H9 (cell line): ENCODE measurements around the gene SNX18. TPM values are rescaled to one million over a fixed set of nuclear protein-coding genes. Genes with fewer than 3 reads are reported as not detected.

Experiments
- DNase-seq: peaks from one replicate; pipeline ENCODE4 v3.0.0-alpha.2; 2017
- H2AFZ ChIP-seq: one replicate; pipeline ENCODE4 v1.6.1; 2013; ENCODE audit warnings: mild to moderate bottlenecking, low read length, control low read depth, moderate library complexity
- H2AK5ac ChIP-seq: 2 replicates; pipeline ENCODE4 v1.6.1; 2013; ENCODE audit warnings: low read length, control low read depth, mixed read lengths; ENCODE audit not compliant: insufficient read length
- H2BK120ac ChIP-seq: one replicate; pipeline ENCODE4 v1.6.1; 2013; ENCODE audit warnings: low read depth, mild to moderate bottlenecking, low read length, control low read depth, inconsistent platforms; ENCODE audit not compliant: poor library complexity, severe bottlenecking
- H2BK12ac ChIP-seq: 2 replicates; pipeline ENCODE4 v1.6.1; 2013; ENCODE audit warnings: low read length, control low read depth, mixed read lengths, low read depth; ENCODE audit not compliant: insufficient read length
- H2BK15ac ChIP-seq: 2 replicates; pipeline ENCODE4 v1.6.1; 2013; ENCODE audit warnings: low read depth, low read length, control low read depth
- H2BK20ac ChIP-seq: one replicate; pipeline ENCODE4 v1.6.1; 2013; ENCODE audit warnings: low read depth, mild to moderate bottlenecking, low read length, control low read depth, inconsistent platforms; ENCODE audit not compliant: poor library complexity, severe bottlenecking
- H2BK5ac ChIP-seq: 2 replicates; pipeline ENCODE4 v1.6.1; 2013; ENCODE audit warnings: low read length, control low read depth, mixed read lengths; ENCODE audit not compliant: insufficient read length
- H3K14ac ChIP-seq: 2 replicates; pipeline ENCODE4 v1.6.1; 2013; ENCODE audit warnings: low read length, control low read depth; ENCODE audit not compliant: insufficient read depth
- H3K18ac ChIP-seq: 2 replicates; pipeline ENCODE4 v1.6.1; 2013; ENCODE audit warnings: low read depth, mild to moderate bottlenecking, mixed read lengths, low read length, control low read depth; ENCODE audit not compliant: insufficient read length
- H3K23ac ChIP-seq: 2 replicates; pipeline ENCODE4 v1.6.1; 2013; ENCODE audit warnings: low read length, control low read depth, mixed read lengths, low read depth; ENCODE audit not compliant: insufficient read length
- H3K23me2 ChIP-seq: 2 replicates; pipeline ENCODE4 v1.6.1; 2013; ENCODE audit warnings: low read depth, mild to moderate bottlenecking, mixed read lengths, low read length, control low read depth; ENCODE audit not compliant: insufficient read length, poor library complexity, severe bottlenecking
- H3K27ac ChIP-seq: 2 replicates; pipeline ENCODE4 v1.5.1; 2013; ENCODE audit warnings: low read length, control low read depth, mixed read lengths, low read depth; ENCODE audit not compliant: insufficient read length
- H3K27me3 ChIP-seq: 2 replicates; pipeline ENCODE4 v1.6.1; 2013; ENCODE audit warnings: low read length, control low read depth, inconsistent platforms; ENCODE audit not compliant: insufficient read depth
- H3K4ac ChIP-seq: 2 replicates; pipeline ENCODE4 v1.6.1; 2013; ENCODE audit warnings: low read depth, mild to moderate bottlenecking, control low read depth, inconsistent platforms, low read length, moderate library complexity
- H3K4me1 ChIP-seq: 2 replicates; pipeline ENCODE4 v1.6.1; 2013; ENCODE audit warnings: low read length, control low read depth, inconsistent platforms; ENCODE audit not compliant: insufficient read depth
- H3K4me2 ChIP-seq: 2 replicates; pipeline ENCODE4 v1.6.1; 2013; ENCODE audit warnings: low read length, control low read depth, mixed read lengths; ENCODE audit not compliant: insufficient read length, insufficient read depth
- H3K56ac ChIP-seq: 2 replicates; pipeline ENCODE4 v1.6.1; 2013; ENCODE audit warnings: low read depth, mild to moderate bottlenecking, mixed read lengths, low read length, control low read depth; ENCODE audit not compliant: insufficient read length
- H3K79me1 ChIP-seq: 2 replicates; pipeline ENCODE4 v1.6.1; 2013; ENCODE audit warnings: low read depth, mild to moderate bottlenecking, moderate library complexity, low read length, control low read depth, inconsistent platforms; ENCODE audit not compliant: insufficient read depth, poor library complexity, severe bottlenecking
- H3K79me2 ChIP-seq: 2 replicates; pipeline ENCODE4 v1.6.1; 2013; ENCODE audit warnings: low read length, control low read depth, inconsistent platforms; ENCODE audit not compliant: insufficient read depth
- H3K9ac ChIP-seq: 2 replicates; pipeline ENCODE4 v1.6.1; 2013; ENCODE audit warnings: low read length, control low read depth, mixed read lengths; ENCODE audit not compliant: insufficient read length; ENCODE audit errors: extremely low read depth
- H3K9me3 ChIP-seq: one replicate; pipeline ENCODE4 v1.6.1; 2013; ENCODE audit warnings: low read depth, low read length, inconsistent platforms; ENCODE audit not compliant: control insufficient read depth
- H3T11ph ChIP-seq: one replicate; pipeline ENCODE4 v1.6.1; 2013; ENCODE audit warnings: mild to moderate bottlenecking, low read length, control low read depth, inconsistent platforms
- H4K20me1 ChIP-seq: one replicate; pipeline ENCODE4 v1.6.1; 2013; ENCODE audit not compliant: control insufficient read depth, insufficient read length, insufficient read depth
- H4K5ac ChIP-seq: 2 replicates; pipeline ENCODE4 v1.6.1; 2013; ENCODE audit warnings: low read depth, mild to moderate bottlenecking, mixed read lengths, low read length, control low read depth; ENCODE audit not compliant: insufficient read length
- H4K8ac ChIP-seq: replicated peaks from 2 replicates; pipeline ENCODE4 v1.6.1; 2013; ENCODE audit warnings: low read length, control low read depth, mixed read lengths, low read depth; ENCODE audit not compliant: insufficient read length
- H4K91ac ChIP-seq: 2 replicates; pipeline ENCODE4 v1.6.1; 2013; ENCODE audit warnings: low read depth, mild to moderate bottlenecking, moderate library complexity, mixed read lengths, low read length, control low read depth; ENCODE audit not compliant: insufficient read length
- H3K27ac Mint-ChIP-seq, 3 experiments: 2 replicates in 2 of 3; 3 replicates in 1 of 3; pipeline ENCODE4 v1.8.0; 2020 to 2021; ENCODE audit warnings: mixed read lengths in 3 of 3, mild to moderate bottlenecking in 1 of 3, moderate library complexity in 1 of 3
- H3K27me3 Mint-ChIP-seq: 2 replicates; pipeline ENCODE4 v1.8.0; 2021; ENCODE audit warnings: low read depth, mild to moderate bottlenecking, moderate library complexity, mixed read lengths
- H3K36me3 Mint-ChIP-seq, 3 experiments: 2 replicates in 2 of 3; 3 replicates in 1 of 3; pipeline ENCODE4 v1.8.0; 2020 to 2021; ENCODE audit warnings: low read depth in 3 of 3, mixed read lengths in 3 of 3; ENCODE audit not compliant: insufficient read depth in 1 of 3
- H3K4me1 Mint-ChIP-seq, 2 experiments: 2 replicates each; pipeline ENCODE4 v1.8.0; 2020; ENCODE audit warnings: mixed read lengths in 2 of 2
- H3K4me3 Mint-ChIP-seq, 2 experiments: 2 replicates in 1 of 2; 3 replicates in 1 of 2; pipeline ENCODE4 v1.8.0; 2020 to 2021; ENCODE audit warnings: mild to moderate bottlenecking in 2 of 2, mixed read lengths in 2 of 2, moderate library complexity in 1 of 2
- H3K9me3 Mint-ChIP-seq, 2 experiments: 2 replicates in 1 of 2; 3 replicates in 1 of 2; pipeline ENCODE4 v1.8.0; 2020; ENCODE audit warnings: mild to moderate bottlenecking in 2 of 2, mixed read lengths in 2 of 2, moderate library complexity in 1 of 2
- WGBS: extraction: QIAGEN DNeasy Blood & Tissue Kit; methylation state at CpG from one replicate; pipeline ENCODE4 v1.1.7; 2013; ENCODE audit warnings: missing lambda C conversion rate, low lambda C conversion rate, mixed read lengths; ENCODE audit not compliant: insufficient read length; ENCODE audit errors: extremely low coverage; 5-methylcytosine and 5-hydroxymethylcytosine counted together
- total RNA-seq: library from RNA; stranded (reverse); gene quantifications from 2 replicates; pipeline ENCODE4 v1.2.1, GENCODE V29; 2021
- TF ChIP-seq, protein P1 (sequence below): fragments of 200-600 bp; sonication (generic); conservative IDR thresholded peaks from 3 replicates; pipeline ENCODE4 v1.8.0; 2021; ENCODE audit warnings: antibody characterized with exemption, mild to moderate bottlenecking

The SNX18 gene
- total RNA-seq, 1 experiment from 2014 or later: 17.2 TPM

DNA sequence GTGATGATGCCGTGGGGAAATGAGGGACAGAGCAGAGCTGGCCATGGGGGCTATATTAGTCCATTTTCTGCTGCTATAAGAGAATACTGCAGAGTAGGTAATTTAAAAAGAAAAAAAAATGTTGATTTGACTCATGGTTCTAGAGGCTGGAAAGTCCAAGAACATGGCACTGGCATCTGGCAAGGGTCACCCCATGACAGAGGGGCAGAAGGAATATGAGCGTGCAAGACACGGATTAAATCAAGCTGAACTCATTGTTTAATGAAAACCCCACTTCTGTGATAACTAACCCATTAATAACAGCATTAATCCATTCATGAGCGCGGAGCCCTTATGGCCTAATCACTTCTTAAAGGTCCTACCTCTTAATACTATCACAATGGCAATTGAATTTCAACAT is 68.8 kb downstream of the SNX18 start:
- Histone ChIP-seq H2AFZ (no peak overlapping the region), H3K23me2 (no peaks in the 10 kb centered on the region), H3K79me1 (no peaks in the 10 kb centered on the region), H3K4ac (no peak overlapping the region), H3K4me1 (no peaks in the 10 kb centered on the region), H4K91ac (no peak overlapping the region), H2BK15ac (no peak overlapping the region), H3K18ac (no peak overlapping the region), H3K4me2 (no peak overlapping the region), H4K8ac (no peak overlapping the region), H3K9me3 (no peaks in the 10 kb centered on the region), H3K56ac (no peak overlapping the region), H3K9ac (no peak overlapping the region), H3T11ph (no peak overlapping the region), H2BK20ac (no peak overlapping the region), H3K23ac (no peak overlapping the region), H2BK12ac (no peak overlapping the region), H3K27ac (no peak overlapping the region), H3K14ac (no peak overlapping the region), H2BK5ac (no peak overlapping the region), H4K20me1 (no peaks in the 10 kb centered on the region), H2BK120ac (no peak overlapping the region), H3K27me3 (no peaks in the 10 kb centered on the region), H3K79me2 (no peaks in the 10 kb centered on the region), H2AK5ac (no peak overlapping the region), H4K5ac (no peak overlapping the region)
- no peak for DNase-seq
- Mint-ChIP-seq H3K4me3 (no peak overlapping the region), H3K4me1 (peaks cover 4% of the 10 kb centered on the region in 2 experiments), H3K36me3 (peaks cover 0 to 4% (median 0%) of the 10 kb centered on the region in 3 experiments; a peak in 1 of 7 replicates), H3K27me3 (no peaks in the 10 kb centered on the region), H3K27ac (no peak overlapping the region), H3K9me3 (peaks cover 7% of the 10 kb centered on the region in 2 experiments; a peak in 3 of 5 replicates)
- TF ChIP-seq, protein P1, sequence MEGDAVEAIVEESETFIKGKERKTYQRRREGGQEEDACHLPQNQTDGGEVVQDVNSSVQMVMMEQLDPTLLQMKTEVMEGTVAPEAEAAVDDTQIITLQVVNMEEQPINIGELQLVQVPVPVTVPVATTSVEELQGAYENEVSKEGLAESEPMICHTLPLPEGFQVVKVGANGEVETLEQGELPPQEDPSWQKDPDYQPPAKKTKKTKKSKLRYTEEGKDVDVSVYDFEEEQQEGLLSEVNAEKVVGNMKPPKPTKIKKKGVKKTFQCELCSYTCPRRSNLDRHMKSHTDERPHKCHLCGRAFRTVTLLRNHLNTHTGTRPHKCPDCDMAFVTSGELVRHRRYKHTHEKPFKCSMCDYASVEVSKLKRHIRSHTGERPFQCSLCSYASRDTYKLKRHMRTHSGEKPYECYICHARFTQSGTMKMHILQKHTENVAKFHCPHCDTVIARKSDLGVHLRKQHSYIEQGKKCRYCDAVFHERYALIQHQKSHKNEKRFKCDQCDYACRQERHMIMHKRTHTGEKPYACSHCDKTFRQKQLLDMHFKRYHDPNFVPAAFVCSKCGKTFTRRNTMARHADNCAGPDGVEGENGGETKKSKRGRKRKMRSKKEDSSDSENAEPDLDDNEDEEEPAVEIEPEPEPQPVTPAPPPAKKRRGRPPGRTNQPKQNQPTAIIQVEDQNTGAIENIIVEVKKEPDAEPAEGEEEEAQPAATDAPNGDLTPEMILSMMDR: no peak
- no CpG with 5 or more reads among the region's 5 CpGs for WGBS
